ENCODE measurements around the gene NMRK2. TPM values are rescaled to one million over a fixed set of nuclear protein-coding genes. Genes with fewer than 3 reads are reported as not detected.

NMRK2 gene
- total RNA-seq, 1 donor from 2014 or later = not detected

DNA sequence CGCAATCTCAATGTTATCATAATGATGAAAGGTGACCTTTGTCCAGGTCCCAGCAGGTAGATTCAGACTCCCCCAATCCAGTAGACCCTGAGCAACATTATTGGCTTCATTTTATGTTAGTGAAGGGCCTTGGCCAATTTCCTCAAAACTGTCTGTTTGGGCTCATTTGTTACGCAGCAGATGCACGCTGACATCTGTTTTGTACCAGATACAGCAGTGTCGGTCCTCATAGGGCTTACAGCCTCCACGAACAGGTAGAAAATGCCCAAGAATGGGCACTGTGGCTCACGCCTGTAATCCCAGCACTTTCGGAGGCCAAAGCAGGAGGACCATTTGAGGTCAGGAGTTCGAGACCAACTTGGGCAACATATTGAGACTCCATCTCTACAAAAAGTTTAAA lies 13.1 kb upstream of the NMRK2 start:
- DNase-seq (ENCODE audit: extremely low spot score in 2 of 2) = no peak
- Histone ChIP-seq H3K4me3 (no peak overlapping the region), H3K36me3 (no peaks in the 10 kb centered on the region), H3K27me3 (no peaks in the 10 kb centered on the region), H3K4me1 (no peaks in the 10 kb centered on the region), H3K27ac (no peak overlapping the region), H3K9me3 (no peaks in the 10 kb centered on the region)
- intact Hi-C loops (cut with DNase I) = no loop called here
- TF ChIP-seq POLR2AphosphoS5 (IDR thresholded peaks at IDR 0.05; ENCODE audit: insufficient read depth in 1 of 2, low read depth in 1 of 2) = no peak
- no peak for TF ChIP-seq CTCF (IDR thresholded peaks at IDR 0.05)
- no peak for TF ChIP-seq POLR2A (IDR thresholded peaks at IDR 0.05)

GRCh38 chr19:3923096-3923758 lies 9.6 kb upstream of the NMRK2 start:
- Histone ChIP-seq H3K9me3 (no peaks in the 10 kb centered on the region), H3K27me3 (no peaks in the 10 kb centered on the region), H3K4me1 (no peaks in the 10 kb centered on the region), H3K36me3 (no peaks in the 10 kb centered on the region), H3K4me3 (no peak overlapping the region), H3K27ac (no peak overlapping the region)
- no peak for TF ChIP-seq CTCF (IDR thresholded peaks at IDR 0.05)
- DNase-seq (ENCODE audit: extremely low spot score in 2 of 2) = no peak
- intact Hi-C loops (cut with DNase I) = no loop called here

GRCh38 chr19:3923912-3924311 lies 9.0 kb upstream of the NMRK2 start:
- Histone ChIP-seq H3K9me3 (no peaks in the 10 kb centered on the region), H3K4me3 (no peak overlapping the region), H3K36me3 (no peaks in the 10 kb centered on the region), H3K4me1 (no peaks in the 10 kb centered on the region), H3K27me3 (no peaks in the 10 kb centered on the region), H3K27ac (no peak overlapping the region)
- TF ChIP-seq POLR2A (IDR thresholded peaks at IDR 0.05) = no peak
- no peak for TF ChIP-seq CTCF (IDR thresholded peaks at IDR 0.05)
- no peak for TF ChIP-seq POLR2AphosphoS5 (IDR thresholded peaks at IDR 0.05; ENCODE audit: insufficient read depth in 1 of 2, low read depth in 1 of 2)
- intact Hi-C loops (cut with DNase I) = no loop called here
- no peak for DNase-seq (ENCODE audit: extremely low spot score in 2 of 2)

DNA sequence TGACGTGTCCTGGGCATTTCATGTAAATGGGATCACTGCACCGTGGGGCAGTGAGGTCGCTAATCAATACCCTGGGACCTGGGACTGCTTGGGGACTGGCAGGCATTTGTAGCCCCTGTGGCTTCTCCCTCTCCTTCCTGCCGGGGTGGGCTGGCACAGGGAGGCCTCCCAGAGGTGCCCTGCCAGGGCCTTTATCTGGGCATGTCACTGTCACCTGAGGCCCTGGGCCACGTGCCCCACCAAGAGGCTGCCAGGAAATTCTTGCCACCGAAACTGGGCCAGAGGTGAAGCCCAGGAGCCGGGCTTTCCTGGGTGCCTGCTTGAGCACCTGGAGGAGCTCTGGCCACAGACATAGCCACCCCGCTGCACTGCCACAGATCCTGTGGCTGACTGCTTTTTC lies 1.8 kb upstream of the NMRK2 start:
- intact Hi-C loops (cut with DNase I) = no loop called here
- no peaks in the 10 kb centered on the region for H3K27me3 ChIP-seq

More for the DNA sequence above, 1.8 kb upstream of the NMRK2 start:
- Histone ChIP-seq H3K27ac (no peak overlapping the region), H3K4me1 (peaks cover 8% of the 10 kb centered on the region), H3K4me3 (no peak overlapping the region), H3K36me3 (no peaks in the 10 kb centered on the region), H3K9me3 (no peaks in the 10 kb centered on the region)
- no peak for DNase-seq (ENCODE audit: extremely low spot score in 2 of 2)
- TF ChIP-seq CTCF (IDR thresholded peaks at IDR 0.05) (no peak), POLR2A (IDR thresholded peaks at IDR 0.05) (no peak), POLR2AphosphoS5 (IDR thresholded peaks at IDR 0.05; ENCODE audit: insufficient read depth in 1 of 2, low read depth in 1 of 2) (no peak)
